RKO (cell line): ENCODE data around the gene CCDC157.
"Not testable (repeated sequence)": the region's sequence is repeated elsewhere in the genome, so short reads cannot be mapped to it uniquely, and the experiment has no call there.

Experiments used
- DNase-seq: peaks from one replicate; pipeline ENCODE4 v3.0.0-alpha.2; 2016; ENCODE audit warnings: low spot score

Gene CCDC157

DNA sequence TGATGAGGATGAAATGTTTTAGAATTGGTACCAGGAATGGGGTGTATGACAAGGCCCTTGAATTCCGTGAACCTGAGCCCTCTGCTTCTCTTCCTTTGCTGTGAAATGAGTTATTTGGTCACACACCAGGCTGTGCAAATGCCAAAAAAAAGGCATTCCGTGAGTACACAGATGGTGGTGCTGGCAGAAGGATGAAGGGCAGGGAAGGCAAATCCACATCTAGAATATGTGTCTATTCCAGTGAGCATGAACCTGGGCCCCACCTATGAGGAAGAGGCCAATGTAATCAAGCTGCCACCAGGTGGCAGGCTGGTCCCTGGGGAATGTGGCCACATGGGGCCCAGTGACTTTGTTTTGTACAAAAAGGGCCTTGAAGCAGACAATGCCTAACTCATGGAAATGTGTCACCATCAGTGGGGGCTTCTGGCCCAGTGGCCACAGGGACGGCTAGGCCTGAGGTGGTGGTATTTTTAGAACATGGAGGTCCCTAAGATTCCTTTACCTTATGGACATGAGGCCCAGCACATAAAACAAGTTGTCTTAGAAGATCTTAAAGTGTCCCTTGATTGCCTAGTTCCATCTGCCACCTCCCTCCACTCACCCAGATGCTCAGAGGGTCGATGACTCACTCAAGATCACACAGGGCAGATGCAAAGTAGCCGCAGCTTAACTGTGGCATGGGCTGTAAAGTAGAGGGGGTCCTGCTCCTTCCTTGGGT lies 34.3 kb downstream of the CCDC157 start:
- DNase-seq: peak; percentile 71

DNA sequence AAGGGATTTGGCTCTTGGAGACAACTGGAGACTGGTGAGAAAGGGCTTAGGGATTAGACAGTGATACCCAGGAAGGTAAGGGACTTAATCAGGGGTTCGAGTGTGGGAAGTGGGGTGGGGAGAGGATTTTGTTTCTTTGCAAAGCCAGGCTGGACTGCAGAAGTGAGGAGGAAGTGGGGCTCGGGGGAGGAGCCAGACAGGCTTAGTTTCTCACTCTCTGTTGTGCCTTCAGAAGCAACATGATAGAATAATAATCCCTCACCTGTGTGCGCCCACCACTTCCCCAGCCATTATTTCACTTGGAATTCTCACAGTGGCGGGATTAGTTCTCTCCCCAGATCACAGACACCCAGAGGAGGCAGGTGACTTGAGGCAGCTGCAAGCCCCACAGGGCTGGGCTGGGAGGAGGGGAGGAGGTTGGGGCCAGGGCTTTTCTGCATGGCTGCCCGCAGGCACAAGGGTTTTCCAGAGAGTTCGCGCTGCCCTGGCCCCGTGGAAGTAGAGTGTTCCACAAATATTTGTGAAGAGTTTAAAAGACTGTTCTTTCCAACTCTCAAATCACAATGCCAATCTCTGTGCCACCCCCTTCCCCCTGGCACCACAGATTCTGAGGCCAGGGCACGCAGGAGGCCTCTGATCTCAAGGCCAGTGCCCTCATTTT lies 36.0 kb downstream of the CCDC157 start:
- DNase-seq: no peak

DNA sequence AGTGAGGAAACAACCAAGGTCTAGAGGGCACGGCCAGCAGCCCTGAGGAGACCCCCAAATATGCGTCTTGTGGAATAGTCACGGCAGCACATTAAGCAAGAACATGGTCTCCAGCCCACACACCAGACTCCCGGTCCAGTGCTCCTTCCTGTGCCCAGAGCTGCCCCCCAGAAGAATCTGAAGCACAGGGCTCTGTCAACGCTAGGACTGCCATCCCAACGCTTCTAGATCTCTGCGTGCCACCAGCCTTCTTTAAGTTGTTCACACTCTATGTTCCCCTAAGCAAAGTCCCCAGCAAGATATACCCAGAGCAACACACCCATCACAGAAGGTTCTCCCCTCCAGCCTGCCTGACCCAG lies 36.5 kb downstream of the CCDC157 start:
- no peak for DNase-seq

DNA sequence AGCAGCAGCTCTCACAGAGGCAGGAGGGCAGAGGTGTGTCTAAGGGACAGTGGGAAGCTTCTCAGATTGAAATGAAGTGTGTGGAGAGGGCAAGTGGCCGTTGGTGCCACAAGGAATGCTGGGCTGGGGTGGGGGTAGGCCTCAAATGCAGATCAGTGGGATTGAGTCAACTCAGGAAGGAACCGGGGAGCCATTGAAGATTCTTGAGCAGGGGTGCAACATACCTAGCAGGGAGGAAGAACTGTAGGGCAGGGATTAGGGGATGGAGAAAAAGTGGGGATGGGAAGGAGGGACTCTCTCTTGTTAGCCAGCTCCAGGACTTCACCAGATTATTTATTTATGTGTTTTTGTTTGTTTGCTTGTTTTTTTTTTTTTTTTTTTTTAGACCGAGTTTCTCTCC lies 37.1 kb downstream of the CCDC157 start:
- no peak for DNase-seq

DNA sequence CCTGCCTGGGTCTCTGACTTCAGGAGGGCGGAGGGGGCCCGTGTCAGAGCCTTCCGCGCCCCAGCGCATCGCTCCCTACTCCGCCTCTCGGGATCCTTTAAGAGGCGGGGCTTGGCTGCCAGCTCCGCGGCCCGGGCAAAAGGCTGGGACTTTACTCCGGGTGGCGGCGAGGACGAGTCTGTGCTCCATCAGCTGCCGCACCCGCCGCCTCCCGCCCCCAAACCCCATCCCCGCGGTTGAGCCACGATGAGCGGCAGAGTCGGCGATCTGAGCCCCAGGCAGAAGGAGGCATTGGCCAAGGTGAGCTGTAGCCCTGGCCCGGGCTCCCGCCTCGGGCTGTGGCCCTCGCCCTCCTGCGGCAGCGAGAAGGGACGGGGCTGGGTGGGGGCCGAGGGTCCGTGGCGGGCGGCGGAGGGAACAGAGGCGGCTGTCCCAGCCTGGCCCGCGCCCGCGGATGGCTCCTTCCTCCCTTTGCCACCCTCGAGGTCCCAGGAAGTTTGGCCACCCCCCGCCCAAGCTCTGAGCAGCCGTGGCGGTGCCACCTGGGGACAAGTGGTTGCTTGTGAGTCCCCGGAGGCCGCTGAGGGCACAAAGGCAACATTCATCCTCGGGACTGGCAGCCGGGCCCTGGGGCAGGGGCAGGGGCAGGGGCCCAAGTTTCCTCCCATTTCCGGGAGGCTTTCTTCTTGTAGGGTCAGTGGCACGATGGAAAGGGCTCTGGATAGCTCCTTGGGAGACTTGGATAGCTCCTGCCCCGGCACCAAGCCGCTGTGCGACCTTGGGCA lies 40.3 kb downstream of the CCDC157 start, which contains the start of gene SEC14L2:
Gene SEC14L2 (plus strand): TSS at position 148 of the 785 bp plus-strand sequence. CDS start 99 bp downstream, at position 247.
- DNase-seq: peak; percentile 77

DNA sequence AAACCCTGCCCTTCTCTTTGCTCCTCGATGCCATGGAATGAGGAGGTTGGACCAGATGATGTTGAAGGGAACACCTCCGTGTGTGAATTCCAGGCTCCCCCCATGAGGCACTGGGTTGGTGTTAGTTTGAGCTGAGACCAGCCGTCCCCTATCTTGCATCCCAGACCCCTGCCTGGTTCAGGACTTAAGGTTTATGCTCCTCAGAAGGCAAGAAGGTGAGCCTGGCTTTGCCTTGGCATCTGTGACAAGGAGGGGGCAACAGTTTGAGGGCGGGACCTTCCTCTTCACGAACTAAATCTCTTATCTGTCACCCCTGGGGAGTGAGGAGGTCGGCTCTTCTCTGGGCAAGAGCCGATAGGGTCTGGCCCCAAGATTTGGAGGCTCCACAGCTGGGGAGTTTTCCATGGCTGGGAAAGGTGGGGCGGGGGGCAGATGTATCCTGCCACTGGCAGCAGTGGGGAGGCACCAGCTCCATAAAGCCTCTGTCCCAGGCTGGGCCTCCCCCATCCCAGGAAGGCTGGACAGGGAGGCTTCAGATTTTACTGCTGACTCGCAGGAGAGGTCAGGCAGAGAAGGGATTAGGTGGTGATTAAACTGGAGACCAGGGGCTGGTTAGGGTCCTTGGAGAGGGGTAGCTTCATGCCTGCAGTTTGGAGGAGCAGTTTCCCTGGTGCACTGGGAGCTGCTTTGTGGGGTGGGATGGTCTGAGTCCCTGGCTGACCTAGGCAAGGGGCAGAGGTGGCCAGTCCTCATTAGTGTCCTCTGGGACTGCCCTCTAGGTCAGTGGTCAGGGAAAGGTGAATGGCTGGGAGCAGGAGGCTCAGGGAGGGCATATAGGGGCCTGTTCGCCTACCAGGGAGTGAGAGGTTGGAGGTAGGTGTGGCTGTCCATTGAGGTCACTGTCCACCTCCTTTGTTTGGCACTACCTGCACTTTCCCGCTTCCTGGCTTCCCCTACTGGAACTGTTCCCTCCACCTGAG lies 41.1 kb downstream of the CCDC157 start:
- no peak for DNase-seq

GRCh38 chr22:30398685-30399680 lies 42.2 kb downstream of the CCDC157 start:
- no peak for DNase-seq

DNA sequence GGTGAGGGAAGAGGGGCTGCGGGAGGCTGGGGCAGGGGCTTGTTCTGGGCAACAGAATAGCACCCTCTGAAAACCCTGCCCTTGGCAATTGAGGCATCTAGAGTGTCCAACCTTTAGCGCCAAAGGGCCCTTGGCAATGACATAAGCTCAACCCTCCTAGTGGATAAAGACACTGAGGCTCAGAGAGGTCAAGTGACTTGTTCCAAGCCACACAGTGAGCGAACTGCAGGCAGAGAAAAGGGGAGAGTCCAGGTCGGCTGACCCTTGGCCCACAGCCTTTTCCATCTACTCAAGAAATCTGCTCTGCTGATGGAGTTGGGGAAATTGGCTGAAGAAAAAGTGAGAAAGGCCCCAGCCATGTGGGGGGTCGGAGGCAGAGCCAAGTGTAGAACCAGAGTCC lies 42.9 kb downstream of the CCDC157 start:
- DNase-seq: no peak

- no peak for DNase-seq
These were observed 43.4 kb downstream of the CCDC157 start for GRCh38 chr22:30400159-30400558.

GRCh38 chr22:30401024-30401423 lies 44.2 kb downstream of the CCDC157 start:
- not testable (repeated sequence) for DNase-seq

GRCh38 chr22:30402028-30402765 lies 45.4 kb downstream of the CCDC157 start:
- DNase-seq: no peak

GRCh38 chr22:30402766-30403104 lies 45.9 kb downstream of the CCDC157 start:
- DNase-seq: not testable (repeated sequence)

DNA sequence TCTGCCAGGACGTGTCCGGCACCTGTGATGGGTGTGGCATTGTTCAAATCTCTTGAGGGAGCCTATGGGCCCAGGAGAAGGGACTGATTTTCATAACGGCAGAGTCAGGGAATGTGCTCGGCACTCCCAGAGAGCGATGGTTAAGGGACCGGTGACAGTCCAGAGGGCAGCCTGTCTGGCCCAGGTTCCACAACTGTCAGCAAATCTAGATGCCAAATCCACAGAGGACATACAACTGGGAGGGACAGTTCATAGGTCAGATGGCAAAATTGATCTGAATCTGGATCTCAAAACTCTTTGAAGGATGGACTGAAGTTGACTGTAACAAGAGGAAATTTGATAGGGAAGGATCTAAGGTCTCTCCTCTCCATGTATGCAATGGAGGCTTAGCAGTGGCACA lies 47.5 kb downstream of the CCDC157 start:
- DNase-seq: no peak

DNA sequence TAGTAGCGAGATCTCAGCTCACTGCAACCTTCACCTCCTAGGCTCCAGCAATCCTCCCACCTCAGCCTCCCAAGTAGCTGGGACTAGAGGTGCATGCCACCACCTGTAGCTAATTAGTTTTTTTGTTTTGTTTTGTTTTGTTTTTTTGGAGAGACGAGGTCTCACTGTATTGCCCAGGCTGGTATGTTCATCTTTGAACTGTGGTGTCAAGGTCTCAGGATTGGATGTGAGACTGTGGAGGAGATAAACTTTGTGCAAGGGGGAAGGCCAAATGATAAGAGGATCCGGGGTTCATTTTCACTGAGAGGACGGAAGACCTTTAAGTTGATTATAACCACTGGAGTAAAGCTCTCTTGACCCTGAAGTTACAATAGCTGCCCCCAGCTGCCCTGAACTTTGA lies 48.9 kb downstream of the CCDC157 start:
- no peak for DNase-seq

DNA sequence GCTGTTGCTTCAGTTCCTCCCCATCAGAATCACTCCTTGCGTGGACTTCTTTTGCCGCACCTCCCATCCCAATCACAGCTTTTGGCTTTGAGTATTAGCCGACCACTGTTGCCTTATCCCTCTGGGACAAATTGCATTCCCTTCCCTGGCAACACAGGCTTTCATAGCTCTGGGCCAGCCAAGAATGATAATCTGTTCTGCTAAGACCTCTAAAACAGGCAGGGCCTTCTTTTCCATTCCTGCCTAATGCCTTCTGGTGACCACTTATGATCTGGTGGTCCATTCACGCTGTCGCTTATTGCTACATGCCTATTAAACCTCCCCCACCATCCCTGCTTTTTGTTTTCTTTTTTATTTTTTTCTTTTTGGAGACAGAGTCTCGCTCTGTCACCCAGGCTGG lies 49.6 kb downstream of the CCDC157 start:
- DNase-seq: no peak

DNA sequence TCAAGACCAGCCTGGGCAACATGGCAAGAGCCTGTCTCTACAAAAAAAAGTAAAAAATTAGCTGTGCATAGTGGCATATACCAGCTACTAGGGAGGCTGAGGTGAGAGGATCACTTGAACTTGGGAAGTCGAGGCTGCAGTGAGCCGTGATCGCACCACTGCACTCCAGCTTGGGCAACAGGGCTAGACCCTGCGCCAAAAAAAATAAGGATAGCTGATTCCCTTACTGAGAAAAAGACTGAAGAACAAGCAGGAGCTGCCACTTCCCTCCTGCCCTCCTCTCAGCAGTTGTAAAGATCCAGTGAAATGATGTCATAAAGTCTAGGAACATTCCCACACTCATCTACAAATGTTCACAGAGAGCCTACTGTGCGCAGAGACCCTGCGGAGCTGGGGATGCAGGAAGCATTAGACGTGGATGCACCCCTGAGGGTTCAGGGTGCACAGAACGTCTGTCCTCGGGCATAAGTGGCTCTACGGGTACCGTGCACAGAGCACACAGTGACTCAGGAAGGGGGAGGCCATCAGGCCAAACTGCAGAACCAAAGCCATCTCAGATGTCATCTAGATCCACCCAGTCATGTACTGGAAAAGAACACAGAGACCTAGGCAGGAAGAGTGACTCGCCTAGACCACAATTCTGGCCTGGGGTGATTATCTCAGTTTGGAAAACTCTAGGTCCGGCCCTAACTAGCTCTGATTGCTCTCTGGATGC lies 51.7 kb downstream of the CCDC157 start:
- DNase-seq: peak; percentile 59

GRCh38 chr22:30411780-30412179 lies 55.0 kb downstream of the CCDC157 start:
- DNase-seq: no peak

DNA sequence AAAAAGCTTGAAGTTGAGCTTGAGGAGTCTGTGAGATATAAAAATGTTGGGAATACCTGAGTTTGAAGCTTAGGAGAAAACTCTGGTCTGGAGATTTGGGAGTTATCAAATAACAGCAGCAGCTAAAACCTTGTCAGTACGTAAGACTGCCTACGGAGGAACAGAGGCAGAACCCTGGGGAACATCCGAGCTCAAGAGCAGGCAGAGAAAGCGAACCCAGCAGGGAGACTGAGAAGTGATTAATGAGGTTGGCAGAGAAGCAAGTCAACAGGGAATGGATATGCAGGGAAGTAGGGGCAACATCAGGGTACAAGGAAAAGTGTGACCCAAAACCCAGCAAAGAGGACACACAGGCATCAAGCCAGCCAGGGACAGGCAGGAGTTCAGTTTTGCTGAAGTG lies 56.2 kb downstream of the CCDC157 start:
- no peak for DNase-seq
